HG02610 (cell line): ENCODE measurements around the gene LMNB1.
"Not testable (repeated sequence)": the region's sequence is repeated elsewhere in the genome, so short reads cannot be mapped to it uniquely, and the experiment has no call there.

Experiments
- ATAC-seq: cut with Tn5 transposase; IDR thresholded peaks from one replicate; pipeline ENCODE4 v1.9.1; 2021; ENCODE audit warnings: mild to moderate bottlenecking, moderate library complexity; ENCODE audit not compliant: unreplicated experiment

Gene LMNB1

DNA sequence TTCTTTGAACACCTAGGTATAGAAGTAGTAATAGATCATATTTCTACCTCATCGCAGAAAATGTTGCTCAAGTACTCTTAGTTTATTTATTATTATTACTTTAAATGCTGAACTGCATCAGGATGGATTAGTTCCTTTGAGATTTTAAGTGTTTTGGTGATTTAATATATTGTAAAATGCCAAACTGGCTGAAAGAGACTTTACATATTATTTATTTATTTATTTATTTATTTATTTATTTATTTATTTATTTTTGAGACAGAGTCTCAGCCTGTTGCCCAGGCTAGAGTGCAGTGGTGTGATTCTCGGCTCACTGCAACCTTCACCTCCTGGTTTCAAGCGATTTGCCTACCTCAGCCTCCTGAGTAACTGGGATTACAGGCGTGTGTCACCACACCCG is 42.3 kb downstream of the LMNB1 start:
- ATAC-seq: no peak

DNA sequence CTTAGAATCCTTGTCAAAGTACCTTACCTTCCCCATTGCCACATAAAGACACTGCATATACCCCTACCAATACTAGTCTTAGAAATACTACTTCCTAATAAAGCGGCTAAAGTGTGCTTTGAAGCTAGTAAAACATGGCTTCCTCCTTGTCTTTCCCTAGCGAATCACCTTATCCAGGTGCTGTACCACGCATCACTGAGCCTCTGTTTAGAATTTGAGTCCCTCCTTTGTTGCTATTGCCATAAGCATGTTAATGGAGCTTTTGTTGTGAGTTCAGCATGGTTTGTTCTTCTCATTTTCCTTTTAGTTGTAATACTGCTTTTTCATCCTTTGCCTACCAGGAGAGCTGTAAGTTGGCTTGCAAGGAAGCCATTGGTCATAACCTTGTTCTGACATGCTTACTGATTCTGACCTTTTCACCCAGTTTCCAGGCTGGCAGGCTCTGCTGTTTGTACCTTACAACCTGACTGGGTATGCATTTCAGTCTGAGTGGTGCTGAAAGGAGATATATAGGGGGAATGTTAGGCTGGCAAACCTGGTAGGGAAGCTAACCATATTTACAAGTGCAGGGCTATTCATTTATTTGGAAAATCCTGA is 49.8 kb downstream of the LMNB1 start:
- ATAC-seq: no peak

DNA sequence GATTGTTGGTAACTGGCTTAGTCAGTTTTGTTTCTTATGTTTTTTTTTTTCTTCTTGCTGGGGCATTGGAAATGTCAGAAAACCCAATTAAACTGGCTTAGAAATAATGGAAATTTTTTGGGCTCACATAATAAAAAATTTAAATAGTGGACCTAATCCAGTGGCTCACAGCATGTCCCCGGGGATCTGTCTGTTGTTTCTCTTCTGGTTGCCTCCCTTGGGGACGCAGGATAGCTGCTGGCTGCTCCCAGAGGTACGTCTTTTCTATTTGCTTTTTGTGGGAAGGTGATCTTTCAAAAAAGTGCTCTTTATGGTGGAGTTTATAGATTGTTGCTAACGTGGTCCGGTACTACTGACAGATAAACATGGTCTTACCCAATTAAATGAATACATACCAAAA is 52.2 kb downstream of the LMNB1 start:
- no peak for ATAC-seq

GRCh38 chr5:126830061-126830460 is 53.1 kb downstream of the LMNB1 start:
- no peak for ATAC-seq

DNA sequence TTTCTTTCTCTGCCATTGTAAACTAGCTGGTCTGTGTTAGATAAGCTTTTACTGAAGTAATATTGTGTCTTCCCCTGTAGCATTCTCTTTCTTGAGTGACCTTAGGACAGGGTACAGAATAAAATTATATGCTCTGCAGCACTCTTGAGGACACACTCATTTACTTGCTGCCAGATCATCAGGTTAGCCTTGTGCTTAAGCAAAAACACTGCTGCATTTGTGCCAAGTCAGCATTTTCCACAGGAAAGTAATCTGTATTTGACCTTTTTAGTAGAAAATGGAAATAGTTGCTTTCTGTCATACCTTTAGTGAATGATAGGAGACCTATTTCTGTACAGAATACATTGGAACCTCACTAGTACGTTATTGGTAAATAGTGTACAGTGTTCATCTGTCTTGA is 54.2 kb downstream of the LMNB1 start:
- no peak for ATAC-seq

- ATAC-seq: no peak
These were observed 59.8 kb downstream of the LMNB1 start for GRCh38 chr5:126836778-126837177.

DNA sequence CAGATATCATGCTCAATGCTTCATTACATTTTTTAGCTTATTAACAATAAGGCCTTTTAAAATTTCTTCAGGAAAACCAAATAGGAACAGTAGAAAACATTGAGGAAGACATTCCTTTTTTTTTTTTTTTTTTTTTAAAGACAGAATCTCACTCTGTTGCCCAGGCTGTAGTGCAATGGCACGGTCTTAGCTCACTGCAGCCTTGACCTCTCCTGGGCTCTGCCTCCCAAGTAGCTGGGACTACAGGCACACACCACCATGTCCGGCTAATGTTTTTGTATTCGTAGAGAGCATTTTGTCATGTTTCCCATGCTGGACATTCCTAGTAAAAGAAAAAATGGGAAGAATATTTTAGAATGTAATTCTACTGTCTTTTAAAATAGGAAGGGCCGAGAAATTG is 60.3 kb downstream of the LMNB1 start:
- no peak for ATAC-seq

DNA sequence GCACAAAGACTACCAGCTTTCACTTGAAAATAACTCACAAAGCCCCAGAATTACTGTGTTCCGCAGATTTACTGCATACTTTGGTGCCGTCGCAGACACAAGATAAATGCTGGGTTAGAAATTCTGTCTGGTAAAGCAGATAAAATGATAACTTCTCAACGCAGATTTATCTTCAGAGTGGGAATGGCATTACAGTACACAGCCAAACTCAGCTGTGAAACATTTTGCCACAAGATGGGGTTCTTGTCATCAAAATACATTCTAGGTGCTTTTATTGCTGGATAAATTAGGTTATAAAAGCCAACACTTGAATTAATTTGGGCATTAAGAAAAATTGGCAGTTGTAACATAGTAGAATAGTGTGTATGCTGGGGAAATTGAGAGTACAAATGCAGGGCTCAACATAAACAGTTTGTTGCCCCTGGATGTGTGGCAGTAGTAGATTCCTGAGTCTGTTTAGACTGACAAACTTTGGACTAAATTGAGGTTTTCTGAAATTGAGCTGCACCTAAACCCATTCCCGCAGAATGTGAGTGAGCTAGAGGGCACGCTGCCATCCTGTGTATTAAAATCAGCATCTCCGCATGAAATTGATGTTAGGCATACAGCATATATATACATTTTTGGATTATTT is 61.1 kb downstream of the LMNB1 start:
- no peak for ATAC-seq

GRCh38 chr5:126839407-126839806 is 62.5 kb downstream of the LMNB1 start:
- ATAC-seq: not testable (repeated sequence)

GRCh38 chr5:126843375-126843774 is 66.4 kb downstream of the LMNB1 start:
- not testable (repeated sequence) for ATAC-seq

DNA sequence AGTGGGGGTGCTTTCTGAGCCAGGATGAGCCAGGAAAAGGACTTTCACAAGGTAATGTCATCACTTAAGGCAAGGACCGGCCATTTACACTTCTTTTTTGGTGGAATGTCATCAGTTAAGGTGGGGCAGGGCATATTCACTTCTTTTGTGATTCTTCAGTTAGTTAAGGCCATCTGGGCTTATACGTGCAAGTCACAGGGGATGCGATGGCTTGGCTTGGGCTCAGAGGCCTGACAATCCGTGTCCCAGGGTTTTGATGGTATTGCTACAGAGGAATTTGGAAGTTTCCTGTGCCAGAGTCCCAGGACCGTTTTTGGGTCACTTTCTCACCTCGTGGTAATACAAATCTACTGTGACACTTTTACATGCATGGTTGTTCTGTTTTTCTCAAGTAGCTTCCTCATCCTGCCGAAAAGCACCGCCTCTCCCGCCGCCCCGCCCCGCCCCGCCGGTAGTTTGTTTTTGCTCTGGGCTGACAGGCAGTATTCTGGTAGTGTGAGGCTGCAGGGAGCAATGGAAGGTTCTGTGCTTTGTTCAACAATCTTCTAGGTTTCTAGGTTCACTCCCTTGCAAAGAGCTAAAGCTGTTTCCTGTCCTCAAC is 68.6 kb downstream of the LMNB1 start:
- peak; percentile 80 for ATAC-seq

DNA sequence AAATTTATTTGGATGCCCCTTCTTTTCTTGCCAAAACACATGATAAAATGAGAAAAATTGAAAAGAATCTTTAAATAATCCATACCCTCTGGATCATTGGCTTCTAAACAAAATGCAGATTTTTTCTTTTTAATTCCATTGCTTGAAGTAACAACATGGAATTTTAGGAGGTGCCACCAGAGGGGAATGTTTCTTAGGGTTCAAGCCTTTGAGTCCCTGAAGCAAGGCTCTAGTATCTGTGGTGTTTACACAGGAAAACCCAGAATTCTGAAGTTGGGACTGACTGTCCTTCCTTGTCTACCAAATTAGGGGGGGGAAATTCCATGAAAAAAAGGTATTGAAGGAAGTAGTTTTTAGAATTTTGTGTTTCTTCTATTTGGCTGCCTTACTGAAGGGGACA is 69.4 kb downstream of the LMNB1 start:
- ATAC-seq: no peak

DNA sequence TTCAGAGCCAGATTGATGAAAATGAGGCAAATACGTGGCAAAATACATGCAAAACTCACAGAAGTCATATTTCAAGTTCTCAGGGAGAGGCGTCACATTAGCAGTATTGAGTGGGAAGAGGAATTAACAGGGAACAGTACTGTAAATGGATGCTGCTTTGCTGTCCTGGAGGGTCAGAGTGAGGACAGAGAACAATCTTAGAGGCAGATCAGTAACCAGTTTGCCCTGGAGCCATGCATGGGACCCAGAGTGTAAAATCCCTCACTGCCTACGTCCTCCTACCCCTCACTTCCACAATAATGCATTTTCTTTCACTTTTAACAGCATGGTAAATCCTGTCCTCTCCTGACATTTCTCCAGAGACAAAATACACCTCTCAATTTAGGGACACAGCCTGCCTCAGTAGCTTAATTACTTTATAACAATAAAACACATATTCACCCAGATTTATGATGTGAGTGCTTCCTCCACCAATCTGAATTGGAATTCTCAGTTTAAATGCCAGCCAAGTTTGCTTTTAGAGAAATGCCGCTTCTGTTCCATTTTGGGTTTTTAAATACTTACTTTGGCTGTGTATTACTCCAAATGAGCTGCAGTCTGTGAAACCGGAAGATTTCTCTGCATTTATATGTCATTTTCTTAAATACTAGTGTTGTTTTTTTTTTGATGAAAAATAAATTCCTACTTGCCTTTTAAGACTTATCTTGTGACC is 70.0 kb downstream of the LMNB1 start:
- ATAC-seq: no peak

GRCh38 chr5:126847456-126847820 is 70.5 kb downstream of the LMNB1 start:
- no peak for ATAC-seq

DNA sequence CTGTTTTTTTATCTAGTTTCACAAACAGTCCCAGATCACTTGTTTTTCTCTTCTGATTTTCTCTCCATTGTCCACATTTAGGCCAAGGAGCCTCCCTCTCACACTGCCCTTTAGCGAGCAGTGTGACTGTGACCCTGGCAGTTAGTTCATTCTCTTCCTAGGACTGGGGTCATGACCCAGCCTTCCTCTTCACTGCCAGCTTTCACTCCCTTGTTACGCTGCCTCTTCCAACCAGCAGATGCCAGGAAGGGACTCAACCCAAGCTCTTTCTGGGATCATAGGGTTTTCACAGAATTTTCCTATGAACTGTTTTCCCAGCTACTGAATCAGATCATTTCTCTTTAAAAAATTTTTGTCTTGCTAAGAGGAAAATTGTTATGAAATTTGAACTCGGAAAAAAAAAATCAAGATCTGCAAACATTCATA is 70.9 kb downstream of the LMNB1 start:
- ATAC-seq: no peak

DNA sequence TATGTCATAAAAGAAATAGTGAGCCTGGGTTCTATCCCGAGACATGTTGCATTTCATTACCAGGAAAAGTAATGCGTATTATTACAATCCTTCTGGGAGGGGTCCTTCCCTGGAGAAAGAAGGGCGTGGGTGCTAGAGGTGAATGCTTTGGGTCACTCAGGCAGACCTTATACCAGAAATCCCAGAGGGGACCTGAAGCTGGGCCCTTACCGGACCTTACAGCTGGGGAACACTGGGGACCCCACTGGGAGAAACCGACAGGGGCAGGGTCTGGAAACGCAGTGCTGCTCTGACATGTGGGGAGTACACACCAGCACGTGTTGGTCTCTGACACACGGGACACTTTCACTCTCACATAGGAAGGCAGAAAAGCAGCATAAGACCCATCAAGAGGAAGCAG is 71.3 kb downstream of the LMNB1 start:
- ATAC-seq: no peak

DNA sequence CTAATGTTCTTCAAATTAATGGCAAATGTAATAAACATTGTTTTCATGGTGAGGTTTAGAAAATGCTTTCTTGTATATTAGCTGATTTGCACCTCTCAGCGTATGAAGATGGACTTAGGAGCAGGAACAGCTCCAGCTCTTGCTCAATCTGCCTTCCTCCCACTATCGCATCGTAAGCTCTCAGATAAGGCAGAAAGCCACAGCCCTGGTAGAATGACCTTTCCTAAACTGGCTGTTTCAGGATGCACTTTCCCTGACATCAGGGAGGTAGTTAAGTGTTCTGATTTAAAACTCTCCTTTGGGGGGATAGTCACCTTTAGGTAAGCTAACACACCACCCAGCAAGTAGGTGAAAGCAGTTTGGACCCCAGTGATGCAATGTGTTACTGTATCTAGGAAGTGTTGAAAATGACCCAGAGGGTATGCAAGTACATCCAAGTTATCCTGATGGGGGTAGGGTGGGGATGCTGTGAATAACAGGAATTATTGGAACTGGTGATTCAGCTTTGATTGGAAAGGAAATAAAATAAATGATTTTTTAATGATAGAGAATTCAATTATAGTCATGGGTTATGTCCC is 72.3 kb downstream of the LMNB1 start:
- ATAC-seq: no peak

GRCh38 chr5:126851501-126852011 is 74.6 kb downstream of the LMNB1 start:
- no peak for ATAC-seq

GRCh38 chr5:126852091-126852571 is 75.2 kb downstream of the LMNB1 start:
- ATAC-seq: peak; percentile 80

- ATAC-seq: no peak
These were observed 75.9 kb downstream of the LMNB1 start for GRCh38 chr5:126852841-126853271.
